NCI-H1930 (cell line): Measurements from ENCODE around the gene SRP68.
"Not testable (repeated sequence)": the region's sequence is repeated elsewhere in the genome, so short reads cannot be mapped to it uniquely, and the experiment has no call there.

Experiments
- DNase-seq, 2 experiments: peaks; one replicate each; lab custom pipeline; 2025; lab: John Stamatoyannopoulos, UW

The SRP68 gene

DNA sequence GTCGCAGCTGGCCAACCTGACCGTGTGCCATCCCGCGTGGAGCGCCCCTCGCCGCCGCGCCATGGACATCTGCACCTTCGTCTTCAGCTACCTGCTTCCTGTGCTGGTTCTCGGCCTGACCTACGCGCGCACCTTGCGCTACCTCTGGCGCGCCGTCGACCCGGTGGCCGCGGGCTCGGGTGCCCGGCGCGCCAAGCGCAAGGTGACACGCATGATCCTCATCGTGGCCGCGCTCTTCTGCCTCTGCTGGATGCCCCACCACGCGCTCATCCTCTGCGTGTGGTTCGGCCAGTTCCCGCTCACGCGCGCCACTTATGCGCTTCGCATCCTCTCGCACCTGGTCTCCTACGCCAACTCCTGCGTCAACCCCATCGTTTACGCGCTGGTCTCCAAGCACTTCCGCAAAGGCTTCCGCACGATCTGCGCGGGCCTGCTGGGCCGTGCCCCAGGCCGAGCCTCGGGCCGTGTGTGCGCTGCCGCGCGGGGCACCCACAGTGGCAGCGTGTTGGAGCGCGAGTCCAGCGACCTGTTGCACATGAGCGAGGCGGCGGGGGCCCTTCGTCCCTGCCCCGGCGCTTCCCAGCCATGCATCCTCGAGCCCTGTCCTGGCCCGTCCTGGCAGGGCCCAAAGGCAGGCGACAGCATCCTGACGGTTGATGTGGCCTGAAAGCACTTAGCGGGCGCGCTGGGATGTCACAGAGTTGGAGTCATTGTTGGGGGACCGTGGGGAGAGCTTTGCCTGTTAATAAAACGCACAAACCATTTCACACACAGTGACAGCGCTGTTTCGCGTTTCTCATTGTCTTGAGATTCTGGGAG lies 4.7 kb upstream of the SRP68 start:
- DNase-seq, result no peak

GRCh38 chr17:76076146-76076764 lies 3.9 kb upstream of the SRP68 start:
- DNase-seq, result no peak

DNA sequence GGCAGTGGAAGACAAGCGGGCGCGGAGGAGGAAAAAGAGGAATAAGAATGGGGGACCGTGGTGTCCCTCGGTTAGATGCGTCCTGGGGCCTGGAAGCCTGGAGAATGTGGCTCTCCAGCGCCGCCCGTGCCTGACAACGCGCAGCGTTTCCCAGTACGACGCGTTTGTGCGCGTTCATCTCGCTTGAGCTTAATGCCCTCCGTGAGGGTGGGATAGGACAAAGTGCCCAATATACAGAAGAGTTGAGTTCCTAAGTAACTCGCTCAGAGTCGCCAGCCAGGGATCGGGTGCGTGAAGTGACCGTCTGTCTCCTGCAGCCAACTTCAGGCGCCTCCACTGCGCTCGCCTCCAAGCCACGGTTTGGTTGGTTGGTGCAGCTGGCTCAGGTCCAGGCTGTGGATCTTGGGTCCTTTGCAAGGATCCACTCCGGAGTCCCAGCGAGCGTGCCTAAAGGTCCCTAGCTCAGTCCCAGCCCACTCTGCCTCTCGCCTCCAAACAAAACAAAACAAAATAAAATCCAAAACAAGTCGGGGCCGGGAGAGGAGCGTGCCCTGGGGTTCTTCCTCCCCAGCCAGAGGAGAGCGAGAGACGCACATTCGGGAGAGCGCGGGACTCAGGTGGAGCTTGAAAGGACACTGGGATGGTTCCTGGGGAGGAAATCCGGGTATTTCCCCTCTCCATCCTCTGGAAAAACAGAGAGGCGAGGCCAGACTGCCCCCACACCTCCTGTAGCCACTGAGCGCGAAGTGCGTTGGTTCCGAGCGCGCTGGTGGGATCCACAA lies 3.2 kb upstream of the SRP68 start:
- DNase-seq, result peak in 1 of 2 experiments; percentile 24

- DNase-seq, result no peak
These were observed 2.4 kb upstream of the SRP68 start, which contains the start of gene GALR2 for GRCh38 chr17:76074390-76075363. Gene GALR2 (plus strand): TSS chr17:76074781. CDS start chr17:76074884, 103 bp downstream.

- no peak for DNase-seq
These were observed 678 bp downstream of the SRP68 start for GRCh38 chr17:76071531-76072147.

DNA sequence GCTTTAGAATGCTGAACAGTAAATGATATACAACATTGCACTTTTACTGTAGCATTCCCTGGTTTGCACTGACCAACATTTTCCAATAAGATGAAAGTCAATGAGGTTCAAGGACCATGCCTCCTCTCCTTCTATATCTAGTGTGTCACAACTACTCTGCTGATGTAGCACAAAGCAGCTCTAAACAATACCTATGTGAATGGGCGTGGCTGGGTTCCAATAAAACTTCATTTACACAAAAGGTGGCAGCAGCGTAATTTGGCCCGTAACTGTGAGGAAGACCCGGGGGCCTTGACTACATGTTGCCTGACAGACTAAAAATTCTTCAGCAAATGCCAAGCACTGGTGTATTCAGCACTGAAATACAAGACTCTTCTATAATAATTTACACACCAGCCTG lies 6.5 kb downstream of the SRP68 start:
- no peak for DNase-seq

DNA sequence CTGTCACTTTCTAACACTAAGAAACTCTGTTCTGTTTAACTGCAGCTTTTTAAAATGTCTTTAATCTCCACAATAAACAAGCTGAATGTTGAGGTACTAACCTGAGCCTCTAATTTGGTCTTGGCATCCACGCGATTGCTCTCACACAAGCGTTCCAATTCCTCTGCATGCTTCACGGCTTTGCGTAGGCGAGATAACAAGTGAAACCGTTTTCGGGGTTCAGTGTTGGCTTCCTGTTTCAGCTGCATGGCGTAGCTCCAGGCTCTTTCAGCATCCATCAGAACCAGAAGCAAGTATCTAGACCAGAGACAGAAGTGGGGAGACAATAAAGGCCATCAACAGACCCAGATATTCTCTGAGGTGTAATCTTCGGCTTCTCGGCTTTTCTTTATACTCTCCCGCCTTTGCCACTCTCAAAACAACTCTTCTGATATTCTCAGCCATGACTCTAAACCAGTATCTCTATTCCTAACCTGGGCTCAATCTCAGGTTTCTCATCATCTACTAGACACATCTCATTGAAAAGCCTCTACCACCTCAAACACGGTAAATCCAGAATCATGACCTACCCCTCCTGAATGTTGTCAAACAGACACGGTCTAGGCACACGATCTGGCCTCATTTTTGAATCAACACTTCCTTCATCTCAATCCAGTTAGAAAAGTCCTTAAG lies 8.3 kb downstream of the SRP68 start:
- DNase-seq, result no peak

DNA sequence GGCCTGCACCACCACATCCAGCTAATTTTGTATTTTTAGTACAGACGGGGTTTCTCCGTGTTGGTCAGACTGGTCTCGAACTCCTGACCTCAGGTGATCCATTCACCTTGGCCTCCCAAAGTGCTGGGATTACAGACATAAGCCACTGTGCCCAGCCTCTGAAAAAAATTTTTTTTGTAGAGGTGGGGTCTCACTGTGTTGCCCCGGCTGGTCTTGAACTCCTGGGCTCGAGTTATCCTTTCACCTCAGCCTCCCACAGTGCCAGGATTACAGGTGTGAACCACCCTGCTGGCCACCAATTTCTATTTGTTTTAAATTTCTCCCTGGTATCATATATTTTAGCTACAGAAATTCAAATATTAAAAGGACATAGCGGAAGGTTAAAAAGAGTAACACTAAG lies 14.1 kb downstream of the SRP68 start:
- DNase-seq, result not testable (repeated sequence)

- no peak for DNase-seq
These were observed 15.4 kb downstream of the SRP68 start for GRCh38 chr17:76056882-76057281.

GRCh38 chr17:76054112-76054476 lies 18.2 kb downstream of the SRP68 start:
- no peak for DNase-seq

DNA sequence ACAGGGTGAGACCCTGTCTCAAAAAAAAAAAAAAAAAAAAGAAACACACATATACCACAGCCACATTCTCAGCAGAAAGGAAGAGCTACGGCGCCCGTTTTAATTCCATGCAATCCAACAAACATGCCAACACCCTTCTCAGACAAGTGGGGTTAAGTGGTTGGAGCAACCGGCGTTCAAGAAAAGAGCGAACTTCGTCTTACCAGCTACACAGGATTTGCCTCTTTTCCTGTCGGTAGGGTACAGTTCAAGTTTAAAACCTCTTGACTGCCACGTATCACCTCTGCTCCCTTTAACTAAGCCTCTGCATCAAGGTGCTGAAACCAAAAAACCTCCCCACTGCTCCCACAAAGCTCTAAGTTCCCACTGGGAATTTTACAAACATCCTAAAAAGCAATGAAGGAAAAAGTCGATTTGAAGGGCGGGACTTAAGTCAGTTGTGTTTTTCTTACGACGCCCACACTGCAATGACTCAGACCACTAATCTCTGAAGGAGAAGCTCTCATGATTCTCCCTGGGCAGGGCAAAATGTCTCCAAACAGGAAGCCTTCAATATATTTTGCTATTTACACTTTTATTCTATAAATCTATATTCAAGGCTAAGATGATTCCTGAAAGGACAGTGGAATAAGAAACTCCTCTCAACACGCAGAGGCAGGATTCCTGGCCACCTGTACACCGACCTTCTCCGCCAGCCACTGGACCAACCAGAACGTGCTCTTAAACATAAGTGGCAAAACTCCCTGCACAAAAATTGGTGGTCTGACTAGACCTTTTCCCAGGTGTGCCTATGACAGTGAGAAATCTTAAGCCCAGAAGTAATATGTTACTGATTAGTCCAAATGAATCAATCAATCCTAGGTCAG lies 18.8 kb downstream of the SRP68 start:
- no peak for DNase-seq

GRCh38 chr17:76051561-76051960 lies 20.8 kb downstream of the SRP68 start:
- DNase-seq, result no peak

DNA sequence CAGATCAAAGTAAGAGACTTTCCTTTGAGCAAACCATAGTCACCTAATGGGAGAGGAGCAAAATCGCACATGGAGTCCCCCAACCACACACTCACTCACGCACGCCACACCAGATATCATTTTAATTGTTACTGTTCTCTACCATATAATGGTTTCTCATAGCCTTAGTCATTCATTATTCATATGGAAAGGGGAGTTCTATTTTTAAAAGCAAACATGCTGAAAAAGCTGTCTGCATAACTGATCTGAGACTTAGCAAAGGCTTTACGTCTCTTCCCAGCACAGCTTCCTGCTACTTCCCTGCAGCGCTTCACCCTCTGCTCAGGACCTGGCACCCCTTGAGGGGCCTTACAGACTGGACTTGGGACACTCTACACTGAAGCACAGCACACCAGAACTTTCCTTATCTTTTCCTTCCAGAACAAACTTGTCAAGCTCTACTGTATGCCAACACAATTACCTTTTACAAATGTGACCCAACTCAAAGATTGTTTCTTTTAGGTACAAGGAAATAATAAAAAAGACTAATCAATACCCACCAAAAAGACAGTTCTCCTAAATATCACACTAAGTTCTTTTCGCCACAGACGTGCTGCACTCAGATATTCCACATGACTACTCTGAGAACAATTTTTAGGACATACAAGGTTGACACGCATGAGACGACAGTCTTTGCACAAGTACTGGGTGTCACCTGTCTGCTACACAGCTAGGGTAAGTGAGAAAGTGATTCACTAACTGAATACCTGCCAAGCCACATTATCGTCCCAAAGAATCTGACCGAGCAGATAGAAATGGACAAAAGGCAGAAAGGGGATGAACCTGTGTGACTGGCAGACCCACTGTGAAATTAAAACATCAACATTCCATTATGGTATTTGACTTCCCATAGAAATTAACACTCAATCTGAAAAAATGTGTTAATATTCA lies 21.5 kb downstream of the SRP68 start:
- DNase-seq, result no peak

- DNase-seq, result peak; percentile 8 to 20
These were observed 22.3 kb downstream of the SRP68 start for GRCh38 chr17:76049836-76050537.

GRCh38 chr17:76049239-76049638 lies 23.1 kb downstream of the SRP68 start:
- DNase-seq, result no peak

- no peak for DNase-seq
These were observed 23.6 kb downstream of the SRP68 start for GRCh38 chr17:76048711-76049110.

- no peak for DNase-seq
These were observed 24.2 kb downstream of the SRP68 start for GRCh38 chr17:76048025-76048605.
